Heart left ventricle (tissue), 13 donors: ENCODE data around the gene ZNF853.

Experiments used
- CTCF ChIP-seq, 12 donors: fragments of 200-600 bp; sonication (generic) in 4 of 12; IDR thresholded peaks; one replicate each; pipeline versions ENCODE4 v1.5.0 to v1.8.0; 2018 to 2022; ENCODE audit warnings: antibody characterized with exemption in 12 of 12, mild to moderate bottlenecking in 5 of 12
- POLR2A ChIP-seq, 2 donors: fragments of 450-650 bp; IDR thresholded peaks; one replicate each; pipeline ENCODE4 v1.6.1; 2017; ENCODE audit warnings: antibody characterized with exemption in 2 of 2, mild to moderate bottlenecking in 2 of 2, moderate library complexity in 2 of 2
- donor health status: ischemic (EF 13 %, LVEDD 7.1; RV severe dilation, severe dysfunction).
- donor health status: DM: no; HTN: yes; CAD: no.
- donor health status: DM: no; HTN: no; CAD: no.
- donor health status: ischemic (EF 25% LVEDD 6.9; RV normal size, moderate dysfunction).
- donor health status: ischemic (EF 25% LVEDD 5.7; RV mildly dilated, moderate dysfunction).
- donor health status: ischemic (EF 35%, LVEDD 5.7; RV mildly dilated, moderate dysfunction).
- donor health status: nonischemic (EF 11% LVEDD 7.7; RV severe dilation, severe dysfunction).
- donor health status: DM: yes; HTN: yes; CAD: no.
- donor health status: PGD.
- donor health status: ischemic (EF 29% LVEDD 5.4; RV normal size, mild dysfunction).
- donor health status: nonischemic (EF 23%, LVEDD 6.1; RV moderate dilation, normal function).

GRCh38 chr7:6647541-6647940 is 32.1 kb downstream of the ZNF853 start:
- TF ChIP-seq CTCF (IDR thresholded peaks at IDR 0.05): no peak
- TF ChIP-seq POLR2A (IDR thresholded peaks at IDR 0.05): no peak
